ENCODE measurements around the gene SCUBE2. TPM values are rescaled to one million over a fixed set of nuclear protein-coding genes. Genes with fewer than 3 reads are reported as not detected.

The SCUBE2 gene
- total RNA-seq, 1 donor from 2014 or later, result 1.5 TPM

- no peak overlapping the region for H3K27ac Mint-ChIP-seq (ENCODE audit: unreplicated experiment)
- no peak overlapping the region for H3K4me2 ChIP-seq (ENCODE audit: low read length)
- no peaks in the 10 kb centered on the region for H3K4me1 ChIP-seq (ENCODE audit: insufficient read depth, low read length)
- no peaks in the 10 kb centered on the region for H3K79me2 ChIP-seq (ENCODE audit: insufficient read depth, low read length)
- no peaks in the 10 kb centered on the region for H3K36me3 ChIP-seq (ENCODE audit: insufficient read depth, low read length)
- peaks cover 6% of the 10 kb centered on the region for H4K20me1 ChIP-seq (ENCODE audit: insufficient read depth, low read length)
- peaks cover 27% of the 10 kb centered on the region for H3K36me3 Mint-ChIP-seq (ENCODE audit: low read depth, unreplicated experiment)
- H3K27me3 ChIP-seq (ENCODE audit: insufficient read depth, low read length), result peaks cover 5% of the 10 kb centered on the region
- no peaks in the 10 kb centered on the region for H3K4me1 Mint-ChIP-seq (ENCODE audit: low read depth, unreplicated experiment)
- FAIRE-seq (no peak), DNase-seq (ENCODE audit: low read depth) (no peak)
- no peak for TF ChIP-seq EZH2 (IDR thresholded peaks at IDR 0.05; ENCODE audit: insufficient read depth, low read length)
- TF ChIP-seq CTCF (IDR thresholded peaks at IDR 0.05; ENCODE audit: insufficient read depth, low read depth, low read length), result no peak
- H3K27ac ChIP-seq (ENCODE audit: low read depth, low read length), result no peak overlapping the region
- no peak overlapping the region for H3K9ac ChIP-seq (ENCODE audit: low read length)
- no peak overlapping the region for H3K4me3 Mint-ChIP-seq (ENCODE audit: unreplicated experiment)
- no peak overlapping the region for H2AFZ ChIP-seq (ENCODE audit: low read depth, low read length)
- H3K9me3 Mint-ChIP-seq (ENCODE audit: unreplicated experiment), result peaks cover 8% of the 10 kb centered on the region
- H3K4me3 ChIP-seq (ENCODE audit: insufficient read depth, low read depth, low read length), result no peak overlapping the region
- H3K27me3 Mint-ChIP-seq (ENCODE audit: low read depth, unreplicated experiment), result peaks cover 15% of the 10 kb centered on the region
- no peaks in the 10 kb centered on the region for H3K9me3 ChIP-seq (ENCODE audit: insufficient read depth, low read depth, low read length)
These were observed 5.0 kb upstream of the SCUBE2 start for GRCh38 chr11:9096427-9096826.

GRCh38 chr11:9095421-9095820 lies 4.0 kb upstream of the SCUBE2 start:
- no peaks in the 10 kb centered on the region for H3K36me3 ChIP-seq (ENCODE audit: insufficient read depth, low read length)
- Mint-ChIP-seq H3K4me1 (ENCODE audit: low read depth, unreplicated experiment) (no peaks in the 10 kb centered on the region), H3K36me3 (ENCODE audit: low read depth, unreplicated experiment) (peaks cover 20% of the 10 kb centered on the region), H3K27me3 (ENCODE audit: low read depth, unreplicated experiment) (peaks cover 19% of the 10 kb centered on the region), H3K27ac (ENCODE audit: unreplicated experiment) (no peak overlapping the region), H3K4me3 (ENCODE audit: unreplicated experiment) (no peak overlapping the region), H3K9me3 (ENCODE audit: unreplicated experiment) (peaks cover 8% of the 10 kb centered on the region)
- DNase-seq (ENCODE audit: low read depth) (no peak), FAIRE-seq (no peak)
- TF ChIP-seq EZH2 (IDR thresholded peaks at IDR 0.05; ENCODE audit: insufficient read depth, low read length) (no peak), CTCF (IDR thresholded peaks at IDR 0.05; ENCODE audit: insufficient read depth, low read depth, low read length) (no peak)
- H3K4me1 ChIP-seq (ENCODE audit: insufficient read depth, low read length), result peaks cover 4% of the 10 kb centered on the region
- no peak overlapping the region for H3K4me3 ChIP-seq (ENCODE audit: insufficient read depth, low read depth, low read length)
- no peak overlapping the region for H3K4me2 ChIP-seq (ENCODE audit: low read length)
- peaks cover 5% of the 10 kb centered on the region for H3K27me3 ChIP-seq (ENCODE audit: insufficient read depth, low read length)
- peaks cover 6% of the 10 kb centered on the region for H4K20me1 ChIP-seq (ENCODE audit: insufficient read depth, low read length)
- no peaks in the 10 kb centered on the region for H3K79me2 ChIP-seq (ENCODE audit: insufficient read depth, low read length)
- no peak overlapping the region for H3K9ac ChIP-seq (ENCODE audit: low read length)
- no peak overlapping the region for H3K27ac ChIP-seq (ENCODE audit: low read depth, low read length)
- H2AFZ ChIP-seq (ENCODE audit: low read depth, low read length), result no peak overlapping the region
- H3K9me3 ChIP-seq (ENCODE audit: insufficient read depth, low read depth, low read length), result no peaks in the 10 kb centered on the region

- Mint-ChIP-seq H3K4me1 (ENCODE audit: low read depth, unreplicated experiment) (no peaks in the 10 kb centered on the region), H3K9me3 (ENCODE audit: unreplicated experiment) (peaks cover 8% of the 10 kb centered on the region)
These were observed 3.0 kb upstream of the SCUBE2 start for GRCh38 chr11:9094420-9094819.

More at GRCh38 chr11:9094420-9094819, 3.0 kb upstream of the SCUBE2 start:
- H3K9ac ChIP-seq (ENCODE audit: low read length), result no peak overlapping the region
- no peak overlapping the region for H3K4me2 ChIP-seq (ENCODE audit: low read length)
- H3K9me3 ChIP-seq (ENCODE audit: insufficient read depth, low read depth, low read length), result no peaks in the 10 kb centered on the region
- H3K27me3 ChIP-seq (ENCODE audit: insufficient read depth, low read length), result peaks cover 5% of the 10 kb centered on the region
- TF ChIP-seq CTCF (IDR thresholded peaks at IDR 0.05; ENCODE audit: insufficient read depth, low read depth, low read length), result no peak
- TF ChIP-seq EZH2 (IDR thresholded peaks at IDR 0.05; ENCODE audit: insufficient read depth, low read length), result no peak
- no peak overlapping the region for H3K27ac Mint-ChIP-seq (ENCODE audit: unreplicated experiment)
- H2AFZ ChIP-seq (ENCODE audit: low read depth, low read length), result no peak overlapping the region
- H3K36me3 ChIP-seq (ENCODE audit: insufficient read depth, low read length), result no peaks in the 10 kb centered on the region
- H3K79me2 ChIP-seq (ENCODE audit: insufficient read depth, low read length), result no peaks in the 10 kb centered on the region
- no peak overlapping the region for H3K4me3 Mint-ChIP-seq (ENCODE audit: unreplicated experiment)
- no peak for FAIRE-seq
- no peak overlapping the region for H3K4me3 ChIP-seq (ENCODE audit: insufficient read depth, low read depth, low read length)
- H4K20me1 ChIP-seq (ENCODE audit: insufficient read depth, low read length), result peaks cover 6% of the 10 kb centered on the region
- H3K27me3 Mint-ChIP-seq (ENCODE audit: low read depth, unreplicated experiment), result peaks cover 28% of the 10 kb centered on the region
- no peak overlapping the region for H3K27ac ChIP-seq (ENCODE audit: low read depth, low read length)
- peaks cover 20% of the 10 kb centered on the region for H3K36me3 Mint-ChIP-seq (ENCODE audit: low read depth, unreplicated experiment)
- no peak for DNase-seq (ENCODE audit: low read depth)
- peaks cover 4% of the 10 kb centered on the region for H3K4me1 ChIP-seq (ENCODE audit: insufficient read depth, low read length)
